ENCODE measurements around the gene PCSK7. TPM values are rescaled to one million over a fixed set of nuclear protein-coding genes. Genes with fewer than 3 reads are reported as not detected.
"Not testable (repeated sequence)": the region's sequence is repeated elsewhere in the genome, so short reads cannot be mapped to it uniquely, and the experiment has no call there.

PCSK7 gene, protein sequence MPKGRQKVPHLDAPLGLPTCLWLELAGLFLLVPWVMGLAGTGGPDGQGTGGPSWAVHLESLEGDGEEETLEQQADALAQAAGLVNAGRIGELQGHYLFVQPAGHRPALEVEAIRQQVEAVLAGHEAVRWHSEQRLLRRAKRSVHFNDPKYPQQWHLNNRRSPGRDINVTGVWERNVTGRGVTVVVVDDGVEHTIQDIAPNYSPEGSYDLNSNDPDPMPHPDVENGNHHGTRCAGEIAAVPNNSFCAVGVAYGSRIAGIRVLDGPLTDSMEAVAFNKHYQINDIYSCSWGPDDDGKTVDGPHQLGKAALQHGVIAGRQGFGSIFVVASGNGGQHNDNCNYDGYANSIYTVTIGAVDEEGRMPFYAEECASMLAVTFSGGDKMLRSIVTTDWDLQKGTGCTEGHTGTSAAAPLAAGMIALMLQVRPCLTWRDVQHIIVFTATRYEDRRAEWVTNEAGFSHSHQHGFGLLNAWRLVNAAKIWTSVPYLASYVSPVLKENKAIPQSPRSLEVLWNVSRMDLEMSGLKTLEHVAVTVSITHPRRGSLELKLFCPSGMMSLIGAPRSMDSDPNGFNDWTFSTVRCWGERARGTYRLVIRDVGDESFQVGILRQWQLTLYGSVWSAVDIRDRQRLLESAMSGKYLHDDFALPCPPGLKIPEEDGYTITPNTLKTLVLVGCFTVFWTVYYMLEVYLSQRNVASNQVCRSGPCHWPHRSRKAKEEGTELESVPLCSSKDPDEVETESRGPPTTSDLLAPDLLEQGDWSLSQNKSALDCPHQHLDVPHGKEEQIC
- polyA plus RNA-seq = 10 to 100 TPM; 22.8 to 37.3 TPM

DNA sequence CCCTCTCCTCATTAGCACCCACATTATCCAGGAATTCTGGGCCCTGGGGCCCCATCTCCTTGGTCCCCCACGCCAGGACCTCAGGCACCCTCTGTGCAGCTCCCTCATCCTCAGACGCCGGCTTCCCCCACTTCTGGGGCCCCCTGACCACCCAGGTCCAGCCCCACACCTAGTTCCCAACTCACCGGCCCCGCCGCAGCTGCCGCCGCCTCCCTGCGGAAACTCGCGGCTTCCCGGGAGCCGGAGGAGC is at the start of gene PCSK7:
PCSK7 (minus strand) TSS at position 232 of the 250 bp plus-strand sequence. CDS start 2,229 bp downstream, outside the sequence.
- H3K27me3 ChIP-seq (ENCODE audit: control insufficient read depth in 1 of 2, insufficient read depth in 2 of 2, low read length in 2 of 2) = no peaks in the 10 kb centered on the region
- WGBS, 2 donors = 1% methylated on average over 13 of the region's 13 CpGs
- H3K9me3 ChIP-seq (ENCODE audit: control insufficient read depth in 2 of 2, insufficient read depth in 1 of 2, low read depth in 1 of 2, low read length in 1 of 2) = no peaks in the 10 kb centered on the region
- peak within 1 kb of the TSS; percentile 95 to 99 for H3K27ac ChIP-seq (ENCODE audit: low read depth in 2 of 2, low read length in 1 of 2)
- H3K4me3 ChIP-seq (ENCODE audit: low read depth in 1 of 2, low read length in 2 of 2) = peak within 1 kb of the TSS; percentile 69 to 83
- peaks cover 0 to 2% of the 10 kb centered on the region in 2 donors for H3K4me1 ChIP-seq (ENCODE audit: control insufficient read depth in 2 of 2, insufficient read depth in 2 of 2, low read length in 1 of 2)
- peaks cover 9 to 28% of the 10 kb centered on the region in 2 donors for H3K36me3 ChIP-seq (ENCODE audit: control insufficient read depth in 2 of 2, insufficient read depth in 2 of 2, low read length in 1 of 2)

DNA sequence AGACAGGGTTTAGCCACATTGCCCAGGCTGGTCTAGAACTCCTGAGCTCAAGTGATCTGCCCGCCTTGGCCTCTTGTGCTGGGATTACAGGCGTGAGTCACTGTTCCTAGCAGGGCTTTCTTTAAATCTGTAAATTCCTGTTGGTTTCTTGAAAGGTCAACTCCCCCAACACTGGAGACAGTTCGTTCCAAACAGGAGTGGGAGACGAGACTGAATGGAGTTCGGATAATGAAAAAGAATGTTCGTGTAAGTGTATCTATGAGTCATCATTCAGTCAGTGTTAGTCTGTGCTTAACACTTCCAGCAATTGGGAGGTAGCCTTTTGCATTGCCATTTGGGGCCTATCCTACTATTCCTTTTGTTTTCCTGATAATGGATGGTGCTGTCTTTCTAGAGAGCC is 49.3 kb upstream of the PCSK7 start:
- Histone ChIP-seq H3K9me3 (ENCODE audit: control insufficient read depth in 2 of 2, insufficient read depth in 1 of 2, low read depth in 1 of 2, low read length in 1 of 2) (no peaks in the 10 kb centered on the region), H3K27me3 (ENCODE audit: control insufficient read depth in 1 of 2, insufficient read depth in 2 of 2, low read length in 2 of 2) (no peaks in the 10 kb centered on the region), H3K36me3 (ENCODE audit: control insufficient read depth in 2 of 2, insufficient read depth in 2 of 2, low read length in 1 of 2) (peaks cover 4 to 7% of the 10 kb centered on the region in 2 donors), H3K4me3 (ENCODE audit: low read depth in 1 of 2, low read length in 2 of 2) (no peak overlapping the region), H3K4me1 (ENCODE audit: control insufficient read depth in 2 of 2, insufficient read depth in 2 of 2, low read length in 1 of 2) (peaks cover 0 to 5% of the 10 kb centered on the region in 2 donors), H3K27ac (ENCODE audit: low read depth in 2 of 2, low read length in 1 of 2) (peak overlapping the region in 1 of 2 donors; percentile 6)
- WGBS, 2 donors = 38 to 65% methylated on average over 6 of the region's 6 CpGs

DNA sequence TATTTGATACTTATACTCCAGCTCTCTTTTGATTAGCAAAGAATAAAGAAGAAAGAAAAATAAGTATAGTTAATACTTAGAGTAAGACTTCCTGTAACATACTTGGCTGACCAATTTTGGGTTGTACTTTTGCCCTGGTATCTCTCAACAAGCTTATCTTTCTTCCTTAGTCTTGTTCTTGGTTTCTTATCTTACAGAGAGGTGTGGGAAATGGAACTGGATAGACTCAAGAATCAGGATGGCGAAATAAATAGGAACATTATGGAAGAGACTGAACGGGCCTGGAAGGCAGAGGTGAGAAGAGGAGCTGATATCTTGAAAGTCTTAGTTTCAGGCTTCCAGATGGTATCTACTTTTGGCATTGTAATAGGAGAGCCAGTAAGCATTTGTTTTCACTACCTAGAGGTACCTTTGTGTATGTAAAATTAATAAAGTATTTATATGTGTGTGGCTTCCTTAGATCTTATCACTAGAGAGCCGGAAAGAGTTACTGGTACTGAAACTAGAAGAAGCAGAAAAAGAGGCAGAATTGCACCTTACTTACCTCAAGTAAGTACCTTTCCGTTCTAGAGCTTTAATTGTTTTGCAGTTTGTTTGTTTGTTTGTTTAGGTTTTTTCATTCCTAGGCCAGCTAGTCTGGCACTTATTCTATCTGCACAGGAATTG is 48.0 kb upstream of the PCSK7 start:
- Histone ChIP-seq H3K4me3 (ENCODE audit: low read depth in 1 of 2, low read length in 2 of 2) (no peak overlapping the region), H3K4me1 (ENCODE audit: control insufficient read depth in 2 of 2, insufficient read depth in 2 of 2, low read length in 1 of 2) (peaks cover 0 to 5% of the 10 kb centered on the region in 2 donors), H3K36me3 (ENCODE audit: control insufficient read depth in 2 of 2, insufficient read depth in 2 of 2, low read length in 1 of 2) (peaks cover 4% of the 10 kb centered on the region in 2 donors), H3K27me3 (ENCODE audit: control insufficient read depth in 1 of 2, insufficient read depth in 2 of 2, low read length in 2 of 2) (no peaks in the 10 kb centered on the region), H3K9me3 (ENCODE audit: control insufficient read depth in 2 of 2, insufficient read depth in 1 of 2, low read depth in 1 of 2, low read length in 1 of 2) (no peaks in the 10 kb centered on the region), H3K27ac (ENCODE audit: low read depth in 2 of 2, low read length in 1 of 2) (no peak overlapping the region)
- 76 to 80% methylated on average over 4 of the region's 4 CpGs for WGBS, 2 donors

DNA sequence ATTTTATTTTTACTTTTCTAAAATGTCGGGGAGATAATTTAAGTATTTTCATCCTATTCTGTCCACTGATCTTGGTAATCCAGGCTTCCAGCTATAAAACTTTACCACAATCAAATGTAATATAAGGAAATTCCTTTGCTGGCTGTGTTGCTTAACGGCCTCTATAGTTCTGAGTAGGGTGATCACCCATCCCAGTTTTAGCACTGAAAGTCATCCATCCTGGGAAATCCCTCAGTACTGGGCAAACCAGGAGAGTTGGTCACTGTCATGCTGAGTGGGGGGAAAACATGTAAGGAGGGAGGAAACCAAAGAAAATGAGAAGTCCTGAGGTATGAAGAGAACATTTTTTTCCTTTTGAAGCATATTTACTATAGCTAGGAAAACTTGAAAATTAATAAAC is 46.5 kb upstream of the PCSK7 start:
- Histone ChIP-seq H3K9me3 (ENCODE audit: control insufficient read depth in 2 of 2, insufficient read depth in 1 of 2, low read depth in 1 of 2, low read length in 1 of 2) (no peaks in the 10 kb centered on the region), H3K36me3 (ENCODE audit: control insufficient read depth in 2 of 2, insufficient read depth in 2 of 2, low read length in 1 of 2) (peaks cover 4% of the 10 kb centered on the region in 2 donors), H3K27ac (ENCODE audit: low read depth in 2 of 2, low read length in 1 of 2) (no peak overlapping the region), H3K27me3 (ENCODE audit: control insufficient read depth in 1 of 2, insufficient read depth in 2 of 2, low read length in 2 of 2) (no peaks in the 10 kb centered on the region), H3K4me3 (ENCODE audit: low read depth in 1 of 2, low read length in 2 of 2) (no peak overlapping the region), H3K4me1 (ENCODE audit: control insufficient read depth in 2 of 2, insufficient read depth in 2 of 2, low read length in 1 of 2) (peaks cover 0 to 5% of the 10 kb centered on the region in 2 donors)
- WGBS, 2 donors = 94 to 96% methylated on average over 2 of the region's 2 CpGs

DNA sequence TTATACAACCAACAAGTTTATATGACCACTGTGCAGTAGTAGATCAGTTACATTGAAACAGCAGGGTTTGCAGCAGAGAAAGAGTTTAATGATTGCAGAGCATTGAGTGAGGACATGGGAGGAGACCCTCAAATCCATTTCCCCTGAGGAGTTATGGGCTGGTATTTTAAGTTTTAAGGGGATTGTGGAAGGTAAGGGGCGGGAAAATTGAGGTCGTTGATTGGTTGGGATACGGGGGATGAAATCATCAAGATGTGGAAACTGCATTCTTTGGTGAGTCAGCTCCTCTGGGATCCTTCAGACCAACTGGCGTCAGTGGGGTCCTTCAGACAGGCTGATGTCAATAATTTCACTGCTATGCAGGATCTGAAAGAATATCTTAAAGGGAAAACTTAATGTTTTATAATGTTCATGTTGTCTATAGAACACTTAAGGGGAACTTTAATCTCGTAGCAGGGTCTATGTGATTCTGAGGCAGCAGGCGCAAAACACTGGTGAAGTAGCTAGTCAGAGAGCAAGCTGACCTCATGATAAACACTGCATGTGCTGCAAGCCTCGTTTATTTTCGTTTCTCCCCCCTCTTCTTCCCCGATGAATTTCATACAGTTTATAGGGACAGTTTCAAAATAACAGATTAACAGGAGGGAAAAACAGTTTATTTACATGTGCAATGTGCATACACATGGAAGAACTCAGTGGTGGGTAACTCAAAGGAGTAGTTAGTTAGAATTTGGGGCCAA is 41.8 kb upstream of the PCSK7 start:
- no peaks in the 10 kb centered on the region for H3K4me1 ChIP-seq (ENCODE audit: control insufficient read depth in 2 of 2, insufficient read depth in 2 of 2, low read length in 1 of 2)
- no peak overlapping the region for H3K27ac ChIP-seq (ENCODE audit: low read depth in 2 of 2, low read length in 1 of 2)
- no peaks in the 10 kb centered on the region for H3K27me3 ChIP-seq (ENCODE audit: control insufficient read depth in 1 of 2, insufficient read depth in 2 of 2, low read length in 2 of 2)
- no peak overlapping the region for H3K4me3 ChIP-seq (ENCODE audit: low read depth in 1 of 2, low read length in 2 of 2)
- 88 to 89% methylated on average over 9 of the region's 9 CpGs for WGBS, 2 donors
- no peaks in the 10 kb centered on the region for H3K9me3 ChIP-seq (ENCODE audit: control insufficient read depth in 2 of 2, insufficient read depth in 1 of 2, low read depth in 1 of 2, low read length in 1 of 2)
- no peaks in the 10 kb centered on the region for H3K36me3 ChIP-seq (ENCODE audit: control insufficient read depth in 2 of 2, insufficient read depth in 2 of 2, low read length in 1 of 2)

DNA sequence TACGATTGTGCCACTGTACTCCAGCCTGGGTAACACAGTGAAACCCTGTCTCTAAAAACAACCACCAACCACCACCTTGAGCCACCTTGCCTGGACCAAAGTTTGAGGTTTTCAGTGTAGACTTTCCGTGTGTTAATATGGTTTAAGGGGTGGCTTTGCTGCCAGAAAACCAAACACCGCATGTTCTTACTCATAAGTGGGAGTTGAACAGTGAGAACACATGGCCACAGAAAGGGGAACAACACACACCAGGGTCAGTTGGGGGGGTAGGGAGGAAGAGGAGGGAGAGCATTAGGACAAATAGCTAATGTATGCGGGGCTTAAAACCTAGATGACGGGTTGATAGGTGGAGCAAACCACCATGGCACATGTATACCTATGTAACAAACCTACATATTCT is 40.3 kb upstream of the PCSK7 start:
- not testable (repeated sequence) for H3K36me3 ChIP-seq (ENCODE audit: control insufficient read depth in 2 of 2, insufficient read depth in 2 of 2, low read length in 1 of 2); H3K4me3 ChIP-seq (ENCODE audit: low read depth in 1 of 2, low read length in 2 of 2); H3K27ac ChIP-seq (ENCODE audit: low read depth in 2 of 2, low read length in 1 of 2); H3K27me3 ChIP-seq (ENCODE audit: control insufficient read depth in 1 of 2, insufficient read depth in 2 of 2, low read length in 2 of 2); H3K9me3 ChIP-seq (ENCODE audit: control insufficient read depth in 2 of 2, insufficient read depth in 1 of 2, low read depth in 1 of 2, low read length in 1 of 2); H3K4me1 ChIP-seq (ENCODE audit: control insufficient read depth in 2 of 2, insufficient read depth in 2 of 2, low read length in 1 of 2)
- WGBS, 2 donors = 92 to 97% methylated on average over 5 of the region's 5 CpGs

DNA sequence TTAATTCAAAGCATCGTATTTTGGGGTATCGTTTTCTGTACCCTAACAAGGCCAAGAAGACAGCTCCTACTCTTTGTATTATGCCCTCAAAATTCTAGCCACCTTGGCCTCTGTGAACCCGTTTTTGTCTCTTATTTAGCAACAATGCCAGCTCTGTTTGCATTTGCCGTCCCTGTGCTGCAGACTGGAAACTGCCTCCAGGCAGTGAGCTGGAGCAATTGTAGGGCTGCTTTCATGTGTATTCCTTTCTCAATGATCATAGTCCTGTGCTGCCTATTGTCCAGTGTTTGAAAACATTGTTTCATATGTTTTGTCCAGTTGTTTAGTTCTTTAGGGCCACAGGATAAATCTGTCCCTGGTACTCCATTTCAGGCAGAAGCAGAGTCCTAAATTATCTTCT is 39.3 kb upstream of the PCSK7 start:
- Histone ChIP-seq H3K27ac (ENCODE audit: low read depth in 2 of 2, low read length in 1 of 2) (no peak overlapping the region), H3K36me3 (ENCODE audit: control insufficient read depth in 2 of 2, insufficient read depth in 2 of 2, low read length in 1 of 2) (no peaks in the 10 kb centered on the region), H3K4me1 (ENCODE audit: control insufficient read depth in 2 of 2, insufficient read depth in 2 of 2, low read length in 1 of 2) (no peaks in the 10 kb centered on the region), H3K9me3 (ENCODE audit: control insufficient read depth in 2 of 2, insufficient read depth in 1 of 2, low read depth in 1 of 2, low read length in 1 of 2) (no peaks in the 10 kb centered on the region), H3K4me3 (ENCODE audit: low read depth in 1 of 2, low read length in 2 of 2) (no peak overlapping the region), H3K27me3 (ENCODE audit: control insufficient read depth in 1 of 2, insufficient read depth in 2 of 2, low read length in 2 of 2) (no peaks in the 10 kb centered on the region)
- WGBS, 2 donors = 84 to 92% methylated on average over 4 of the region's 4 CpGs

DNA sequence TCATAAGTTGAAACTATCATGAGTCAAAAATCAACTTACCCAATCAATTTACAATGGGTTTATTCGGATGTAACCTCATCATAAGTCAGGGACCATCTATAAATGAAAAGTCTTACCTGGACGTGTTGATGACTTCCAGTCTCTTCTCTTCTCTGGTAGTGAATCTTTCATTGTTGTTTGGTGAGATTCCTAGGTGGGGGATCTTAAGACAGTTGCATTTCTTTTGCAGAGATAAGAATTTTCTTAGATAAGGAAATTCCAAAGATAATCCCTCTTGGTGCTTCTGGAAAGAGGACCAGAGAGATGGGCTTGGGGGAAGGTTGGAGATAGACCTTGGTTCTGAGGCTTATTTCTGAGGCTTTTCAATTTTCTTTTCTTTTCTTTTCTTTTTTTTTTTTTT is 38.0 kb upstream of the PCSK7 start:
- WGBS, 2 donors = 86 to 93% methylated on average over 2 of the region's 2 CpGs

DNA sequence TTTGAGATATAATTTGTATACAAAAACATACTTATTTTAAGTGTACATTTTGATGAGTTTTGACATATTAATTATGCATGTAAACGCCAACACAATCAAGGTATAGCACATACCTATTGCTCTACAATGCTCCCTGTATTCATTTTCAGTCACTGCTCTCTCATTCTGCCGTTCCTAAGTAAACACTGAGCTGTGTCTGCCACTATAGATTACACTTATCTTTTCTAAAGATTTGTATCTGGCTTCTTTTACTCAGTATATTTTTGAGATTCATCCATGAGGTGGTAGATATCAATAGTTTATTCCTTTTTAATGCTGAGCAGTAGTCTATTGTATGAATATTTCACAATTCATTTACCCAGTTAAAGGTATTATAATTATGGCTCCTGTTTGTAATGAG is 33.9 kb upstream of the PCSK7 start:
- no peaks in the 10 kb centered on the region for H3K27me3 ChIP-seq (ENCODE audit: control insufficient read depth in 1 of 2, insufficient read depth in 2 of 2, low read length in 2 of 2)
- WGBS, 2 donors = 83 to 90% methylated on average over 2 of the region's 2 CpGs
- H3K4me3 ChIP-seq (ENCODE audit: low read depth in 1 of 2, low read length in 2 of 2) = no peak overlapping the region
- H3K4me1 ChIP-seq (ENCODE audit: control insufficient read depth in 2 of 2, insufficient read depth in 2 of 2, low read length in 1 of 2) = no peaks in the 10 kb centered on the region
- no peak overlapping the region for H3K27ac ChIP-seq (ENCODE audit: low read depth in 2 of 2, low read length in 1 of 2)
- no peaks in the 10 kb centered on the region for H3K36me3 ChIP-seq (ENCODE audit: control insufficient read depth in 2 of 2, insufficient read depth in 2 of 2, low read length in 1 of 2)
- H3K9me3 ChIP-seq (ENCODE audit: control insufficient read depth in 2 of 2, insufficient read depth in 1 of 2, low read depth in 1 of 2, low read length in 1 of 2) = no peaks in the 10 kb centered on the region

More for the DNA sequence above, 38.0 kb upstream of the PCSK7 start:
- Histone ChIP-seq H3K4me3 (ENCODE audit: low read depth in 1 of 2, low read length in 2 of 2) (no peak overlapping the region), H3K27me3 (ENCODE audit: control insufficient read depth in 1 of 2, insufficient read depth in 2 of 2, low read length in 2 of 2) (no peaks in the 10 kb centered on the region), H3K36me3 (ENCODE audit: control insufficient read depth in 2 of 2, insufficient read depth in 2 of 2, low read length in 1 of 2) (no peaks in the 10 kb centered on the region), H3K9me3 (ENCODE audit: control insufficient read depth in 2 of 2, insufficient read depth in 1 of 2, low read depth in 1 of 2, low read length in 1 of 2) (no peaks in the 10 kb centered on the region), H3K27ac (ENCODE audit: low read depth in 2 of 2, low read length in 1 of 2) (no peak overlapping the region), H3K4me1 (ENCODE audit: control insufficient read depth in 2 of 2, insufficient read depth in 2 of 2, low read length in 1 of 2) (no peaks in the 10 kb centered on the region)
